GM18508 (cell line): Measurements from ENCODE around the gene PITPNM3.

Source experiments
- ATAC-seq: cut with Tn5 transposase; IDR thresholded peaks from one replicate; pipeline ENCODE4 v1.9.1; 2021; ENCODE audit warnings: moderate number of reproducible peaks; ENCODE audit not compliant: insufficient read depth, unreplicated experiment

The PITPNM3 gene

GRCh38 chr17:6505425-6506142 lies 50.8 kb downstream of the PITPNM3 start:
- no peak for ATAC-seq

- ATAC-seq: no peak
Observed at GRCh38 chr17:6503641-6504195, 52.6 kb downstream of the PITPNM3 start.

GRCh38 chr17:6502871-6503509 lies 53.4 kb downstream of the PITPNM3 start:
- ATAC-seq: no peak

DNA sequence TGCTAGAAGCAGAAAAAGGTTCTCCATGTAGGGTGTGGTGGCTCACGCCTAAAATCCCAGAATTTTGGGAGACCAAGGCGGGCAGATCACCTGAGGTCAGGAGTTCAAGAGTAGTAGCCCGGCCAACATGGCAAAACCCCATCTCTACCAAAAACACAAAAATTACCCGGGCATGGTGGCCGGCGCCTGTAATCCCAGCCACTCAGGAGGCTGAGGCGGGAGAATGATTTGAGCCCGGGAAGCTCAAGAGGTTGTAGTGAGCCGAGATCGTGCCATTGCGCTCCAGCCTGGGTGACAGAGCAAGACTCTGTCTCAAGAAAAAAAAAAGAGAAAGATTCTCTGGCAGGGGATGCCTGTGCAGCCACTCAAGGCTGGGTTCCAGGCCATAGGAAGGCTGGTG lies 54.2 kb downstream of the PITPNM3 start:
- ATAC-seq: no peak

- ATAC-seq: no peak
Observed at GRCh38 chr17:6501359-6501758, 55.0 kb downstream of the PITPNM3 start.

- no peak for ATAC-seq
Observed at GRCh38 chr17:6498901-6499540, 57.3 kb downstream of the PITPNM3 start.

- no peak for ATAC-seq
Observed at GRCh38 chr17:6498356-6498755, 58.0 kb downstream of the PITPNM3 start.

DNA sequence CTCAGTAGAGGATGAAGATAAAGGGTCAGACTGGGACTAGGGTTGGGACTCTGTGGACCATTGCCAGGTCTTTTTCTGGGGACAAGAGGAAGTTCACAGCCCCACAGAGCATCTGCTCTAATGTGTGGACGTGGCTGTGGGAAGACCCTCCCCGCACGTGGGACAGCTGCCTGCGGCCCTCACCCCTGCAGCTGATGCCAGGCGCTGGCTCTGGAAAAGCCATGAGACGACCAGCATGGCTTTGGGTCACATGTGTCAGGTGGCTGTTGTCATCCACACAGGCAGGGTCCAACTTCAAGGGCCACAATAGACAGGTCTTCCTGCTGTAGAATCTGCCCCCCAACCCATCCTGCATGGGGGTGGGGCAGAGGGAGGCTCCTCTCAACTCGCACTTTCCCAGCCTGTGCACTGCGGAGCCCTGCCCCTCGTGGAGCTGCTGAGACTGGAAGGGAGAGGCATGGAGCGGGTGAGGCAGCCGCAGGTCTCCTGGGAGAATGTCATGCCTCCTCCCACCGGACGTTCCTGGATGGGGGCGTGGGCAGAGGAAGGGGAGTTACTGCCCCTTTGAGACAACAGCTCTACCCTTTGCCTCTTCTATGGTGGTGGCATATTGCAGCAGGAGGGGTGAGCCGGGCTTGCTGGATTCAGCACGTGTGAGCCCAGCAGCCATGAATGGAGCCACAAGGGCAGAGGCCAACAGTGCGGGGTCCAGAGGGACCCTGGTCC lies 58.7 kb downstream of the PITPNM3 start:
- no peak for ATAC-seq

- no peak for ATAC-seq
Observed at GRCh38 chr17:6496640-6497441, 59.5 kb downstream of the PITPNM3 start.

- ATAC-seq: no peak
Observed at GRCh38 chr17:6496116-6496481, 60.3 kb downstream of the PITPNM3 start.

DNA sequence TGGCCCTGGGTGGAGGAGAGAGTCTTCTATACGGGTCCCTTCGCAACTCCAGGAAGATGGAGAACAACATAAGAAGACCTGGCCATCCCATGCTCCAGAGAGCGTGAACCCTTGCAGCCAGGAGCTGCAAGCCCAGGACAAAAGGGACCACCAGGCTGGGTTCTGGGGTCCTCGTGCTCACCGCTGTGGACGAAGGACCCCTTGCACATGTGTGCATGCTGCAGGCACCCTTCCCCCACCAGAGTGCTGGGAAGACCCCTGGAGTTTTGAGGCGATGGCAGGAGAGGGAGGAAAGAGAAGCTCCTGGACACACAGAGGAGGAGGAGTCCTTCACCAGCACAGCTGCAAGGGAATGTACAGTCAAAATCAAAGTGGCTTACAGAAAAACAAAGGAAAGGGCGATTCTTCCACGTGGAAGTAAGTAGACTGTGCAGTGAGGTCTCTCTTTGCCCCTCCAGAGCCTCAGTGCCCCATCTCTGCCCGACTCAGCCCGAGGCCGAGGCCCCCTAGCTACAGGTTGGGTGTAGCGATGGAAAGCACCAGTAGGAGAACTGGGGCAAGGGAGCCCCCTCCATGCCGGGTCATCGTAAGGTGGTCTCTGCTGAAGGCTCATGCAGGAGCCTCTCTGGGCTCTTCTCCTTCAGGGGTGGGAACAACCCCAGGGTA lies 60.8 kb downstream of the PITPNM3 start:
- ATAC-seq: no peak

DNA sequence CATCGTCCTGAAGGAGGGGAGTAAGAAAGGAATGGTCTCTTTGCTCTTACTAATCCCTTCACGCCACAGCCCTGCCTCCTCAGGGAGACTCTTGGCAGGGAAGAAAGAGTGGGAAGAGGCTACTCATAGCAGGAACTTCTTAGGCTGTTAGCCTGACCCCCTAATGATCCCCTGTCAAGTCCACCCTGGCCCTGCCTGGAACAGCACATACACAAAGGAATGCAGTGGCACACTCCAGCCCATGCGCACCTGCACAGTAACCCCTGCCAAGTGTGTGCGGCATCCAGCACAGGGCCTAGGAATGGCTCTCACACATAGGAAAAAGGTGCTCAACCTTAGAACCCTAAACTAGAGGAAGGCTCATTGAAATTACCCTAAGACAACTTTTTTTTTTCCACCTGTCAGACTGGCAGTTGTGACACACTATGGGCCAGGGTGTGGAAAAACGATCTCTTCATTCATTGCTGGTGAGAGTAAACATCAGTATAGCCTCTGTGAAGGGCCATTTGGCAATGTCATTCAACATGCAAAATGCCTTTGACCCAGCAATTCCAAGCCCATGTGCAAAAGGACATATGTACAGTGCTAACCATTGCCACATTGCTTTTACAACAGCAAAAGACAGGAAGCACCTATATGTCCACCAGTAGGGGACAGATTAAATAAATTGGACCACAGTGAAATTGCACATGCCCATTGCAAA lies 62.0 kb downstream of the PITPNM3 start:
- ATAC-seq: no peak

DNA sequence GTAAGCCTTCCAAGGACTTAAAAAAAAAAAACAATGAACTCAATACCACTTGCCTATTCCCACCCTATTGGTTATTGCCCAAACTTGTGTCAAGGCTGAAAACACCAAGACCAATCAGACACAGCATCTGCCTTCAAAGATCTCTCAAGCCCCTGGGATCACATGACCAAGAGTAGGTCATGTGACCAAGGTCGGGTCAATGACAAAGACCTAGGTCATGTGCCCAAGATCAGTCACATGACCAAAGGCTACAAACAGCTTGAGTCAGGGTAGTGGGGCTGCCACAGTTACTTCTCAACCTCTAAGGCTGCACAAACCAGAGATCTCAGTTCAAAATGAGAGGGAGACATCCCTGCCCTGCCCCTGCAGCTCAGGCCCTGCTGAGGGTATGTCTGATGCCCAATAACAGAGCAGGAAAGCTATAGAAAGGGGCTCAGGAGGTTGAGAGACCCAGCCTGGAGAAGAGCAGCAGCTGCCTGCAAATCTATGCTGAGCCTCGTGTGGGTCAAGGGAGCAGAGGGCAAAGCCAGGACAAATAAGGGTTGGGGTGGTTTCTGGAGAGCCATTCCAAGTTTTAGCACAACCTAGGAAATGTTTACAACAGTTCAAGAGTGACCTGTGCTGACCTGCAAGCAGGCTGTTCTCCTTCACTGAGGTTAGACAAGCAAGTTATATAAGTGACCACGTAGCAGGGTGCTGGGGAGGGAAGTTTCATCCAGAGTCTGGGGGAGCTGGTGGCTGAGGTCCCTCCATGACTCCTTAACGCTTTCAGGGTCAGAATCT lies 63.3 kb downstream of the PITPNM3 start:
- ATAC-seq: no peak

DNA sequence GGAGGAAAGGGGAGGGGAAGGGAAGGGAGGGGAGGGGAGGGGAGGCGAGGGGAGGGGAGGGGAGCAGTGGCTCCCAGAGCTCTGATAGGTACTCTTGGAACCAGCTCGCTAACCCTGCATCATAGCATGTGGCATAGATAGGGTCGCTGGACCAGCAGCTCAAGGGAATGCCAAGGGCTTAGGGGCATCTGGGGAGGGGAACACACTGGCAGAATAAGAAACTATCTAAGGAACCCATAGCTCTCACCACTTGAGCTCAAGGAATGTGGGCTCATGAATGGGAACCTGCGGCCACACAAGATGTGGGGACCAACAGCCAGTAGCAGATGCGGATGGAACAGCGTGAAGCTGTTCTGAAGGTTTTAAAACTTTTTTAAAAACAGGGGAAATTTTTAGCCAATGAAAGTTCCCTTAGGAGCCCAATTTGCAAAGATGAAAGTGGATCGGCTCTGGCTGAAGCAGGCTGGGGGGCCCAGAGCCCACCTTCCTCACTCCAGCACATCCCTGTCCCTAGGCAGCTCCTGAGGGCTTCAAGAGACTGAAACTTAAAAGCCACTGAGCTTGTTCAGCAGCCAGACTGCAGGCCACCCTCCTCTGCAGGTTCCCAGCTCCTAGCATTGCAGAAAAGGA lies 65.2 kb downstream of the PITPNM3 start:
- no peak for ATAC-seq

GRCh38 chr17:6489016-6489550 lies 67.3 kb downstream of the PITPNM3 start:
- ATAC-seq: no peak

GRCh38 chr17:6488008-6488539 lies 68.3 kb downstream of the PITPNM3 start:
- no peak for ATAC-seq
